Fibroblast of lung (primary cell): ENCODE results near the gene DPAGT1. TPM values are rescaled to one million over a fixed set of nuclear protein-coding genes. Genes with fewer than 3 reads are reported as not detected.
"Not testable (repeated sequence)": the region's sequence is repeated elsewhere in the genome, so short reads cannot be mapped to it uniquely, and the experiment has no call there.

ENCODE experiments used
- DNase-seq, 2 donors: peaks; one replicate each; pipeline versions ENCODE4 v3.0.0 to v3.0.0-alpha.2; 2010; ENCODE audit warnings: low read depth in 2 of 2
- H2AFZ ChIP-seq: 2 replicates; pipeline ENCODE4 v1.5.1; 2012; ENCODE audit warnings: low read length, control low read depth, inconsistent platforms
- H3K27ac ChIP-seq: 2 replicates; pipeline ENCODE4 v1.5.1; 2011; ENCODE audit warnings: low read length, control low read depth; ENCODE audit not compliant: insufficient read depth
- H3K27me3 ChIP-seq: 2 replicates; pipeline ENCODE4 v1.5.1; 2011; ENCODE audit warnings: mild to moderate bottlenecking, low read length; ENCODE audit not compliant: control insufficient read depth, insufficient read depth
- H3K36me3 ChIP-seq: 2 replicates; pipeline ENCODE4 v1.5.1; 2011; ENCODE audit warnings: low read length; ENCODE audit not compliant: control insufficient read depth, insufficient read depth
- H3K4me1 ChIP-seq: 2 replicates; pipeline ENCODE4 v1.5.1; 2011; ENCODE audit warnings: low read length; ENCODE audit not compliant: control insufficient read depth, insufficient read depth; ENCODE audit errors: extremely low read depth
- H3K4me2 ChIP-seq: 2 replicates; pipeline ENCODE4 v1.5.1; 2011; ENCODE audit warnings: low read length, control low read depth; ENCODE audit not compliant: insufficient read depth; ENCODE audit errors: extremely low read depth
- H3K4me3 ChIP-seq, 4 experiments: fragments of 200-600 bp in 1 of 4; sonication (generic) in 1 of 4; replicated peaks in 1 of 4; 2 replicates each; pipeline ENCODE4 v1.5.1; 2011 to 2016; ENCODE audit warnings: low read length in 4 of 4, low read depth in 3 of 4, mild to moderate bottlenecking in 3 of 4, control low read depth in 2 of 4, inconsistent platforms in 1 of 4, mixed read lengths in 1 of 4; ENCODE audit not compliant: insufficient read depth in 1 of 4; ENCODE audit errors: control extremely low read depth in 1 of 4
- H3K79me2 ChIP-seq: 2 replicates; pipeline ENCODE4 v1.5.1; 2012; ENCODE audit warnings: mild to moderate bottlenecking, low read length, inconsistent platforms; ENCODE audit not compliant: control insufficient read depth, insufficient read depth
- H3K9ac ChIP-seq: 2 replicates; pipeline ENCODE4 v1.5.1; 2011; ENCODE audit warnings: mild to moderate bottlenecking, low read length, control low read depth; ENCODE audit not compliant: insufficient read depth
- H3K9me3 ChIP-seq: 2 replicates; pipeline ENCODE4 v1.5.1; 2012; ENCODE audit warnings: low read depth, low read length; ENCODE audit not compliant: control insufficient read depth, insufficient read depth
- H4K20me1 ChIP-seq: 2 replicates; pipeline ENCODE4 v1.5.1; 2011; ENCODE audit warnings: low read length; ENCODE audit not compliant: control insufficient read depth, insufficient read depth; ENCODE audit errors: extremely low read depth
- EZH2 ChIP-seq: IDR thresholded peaks from 2 replicates; pipeline ENCODE4 v1.5.1; 2012; ENCODE audit warnings: low read length, control low read depth, mild to moderate bottlenecking; ENCODE audit errors: missing control alignments
- polyA plus RNA-seq, 2 donors: library from polyadenylated mRNA; depleted of rRNA in 1 of 2; stranded (reverse) in 1 of 2; unstranded in 1 of 2; fragments of >200 nt; gene quantifications; 2 replicates each; pipeline ENCODE4 v1.2.1, GENCODE V29; 2011 to 2012; ENCODE audit warnings: missing spikeins in 1 of 2
- total RNA-seq: library from RNA; depleted of rRNA; stranded (reverse); fragments of >200 nt; gene quantifications from 2 replicates; pipeline ENCODE4 v1.2.1, GENCODE V29; 2014
- TF ChIP-seq, protein P1 (sequence below), 2 donors: IDR thresholded peaks in 1 of 2; conservative IDR thresholded peaks in 1 of 2; 1 replicate in 1 of 2; 2 replicates in 1 of 2; pipeline ENCODE4 v1.5.1; 2011 to 2012; ENCODE audit warnings: low read length in 2 of 2, control low read depth in 1 of 2, inconsistent platforms in 1 of 2, low read depth in 1 of 2, mild to moderate bottlenecking in 1 of 2

DPAGT1 gene
- total and polyA plus RNA-seq, 2 donors (not counting 1 experiment from before 2014, with no cell fraction given) = 14.5 to 44.9 TPM

DNA sequence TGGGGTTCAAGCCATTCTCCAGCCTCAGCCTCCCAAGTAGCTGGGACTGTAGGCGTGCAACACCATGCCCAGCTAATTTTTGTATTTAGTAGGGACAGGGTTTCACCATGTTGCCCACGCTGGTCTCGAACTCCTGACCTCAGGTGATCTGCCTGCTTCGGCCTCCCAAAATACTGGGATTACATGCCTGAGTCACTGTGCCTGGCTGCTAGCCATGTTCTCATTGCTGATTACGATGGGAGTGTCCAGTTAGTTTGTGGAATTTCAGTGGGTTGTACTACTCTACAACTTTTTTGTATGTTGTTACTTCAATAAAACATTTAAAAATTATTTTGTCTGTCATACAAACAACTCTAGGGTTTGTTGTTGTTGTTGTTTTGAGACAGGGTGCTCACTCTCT lies 38.9 kb downstream of the DPAGT1 start:
- TF ChIP-seq, protein P1, sequence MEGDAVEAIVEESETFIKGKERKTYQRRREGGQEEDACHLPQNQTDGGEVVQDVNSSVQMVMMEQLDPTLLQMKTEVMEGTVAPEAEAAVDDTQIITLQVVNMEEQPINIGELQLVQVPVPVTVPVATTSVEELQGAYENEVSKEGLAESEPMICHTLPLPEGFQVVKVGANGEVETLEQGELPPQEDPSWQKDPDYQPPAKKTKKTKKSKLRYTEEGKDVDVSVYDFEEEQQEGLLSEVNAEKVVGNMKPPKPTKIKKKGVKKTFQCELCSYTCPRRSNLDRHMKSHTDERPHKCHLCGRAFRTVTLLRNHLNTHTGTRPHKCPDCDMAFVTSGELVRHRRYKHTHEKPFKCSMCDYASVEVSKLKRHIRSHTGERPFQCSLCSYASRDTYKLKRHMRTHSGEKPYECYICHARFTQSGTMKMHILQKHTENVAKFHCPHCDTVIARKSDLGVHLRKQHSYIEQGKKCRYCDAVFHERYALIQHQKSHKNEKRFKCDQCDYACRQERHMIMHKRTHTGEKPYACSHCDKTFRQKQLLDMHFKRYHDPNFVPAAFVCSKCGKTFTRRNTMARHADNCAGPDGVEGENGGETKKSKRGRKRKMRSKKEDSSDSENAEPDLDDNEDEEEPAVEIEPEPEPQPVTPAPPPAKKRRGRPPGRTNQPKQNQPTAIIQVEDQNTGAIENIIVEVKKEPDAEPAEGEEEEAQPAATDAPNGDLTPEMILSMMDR (conservative IDR thresholded peaks at IDR 0.05 in 1 of 2, IDR thresholded peaks at IDR 0.05 in 1 of 2; ENCODE audit: low read depth in 1 of 2, low read length in 2 of 2) = no peak
- TF ChIP-seq EZH2 = no peak
- peak; percentile 52 to 73 for DNase-seq
- H3K9ac ChIP-seq = no peak overlapping the region
- no peaks in the 10 kb centered on the region for H3K9me3 ChIP-seq
- no peaks in the 10 kb centered on the region for H3K27me3 ChIP-seq
- no peak overlapping the region for H3K4me2 ChIP-seq
- peaks cover 10% of the 10 kb centered on the region for H3K79me2 ChIP-seq
- H3K27ac ChIP-seq = peak overlapping the region; percentile 32
- H4K20me1 ChIP-seq = no peaks in the 10 kb centered on the region
- H2AFZ ChIP-seq = no peak overlapping the region
- no peaks in the 10 kb centered on the region for H3K36me3 ChIP-seq
- peaks cover 6% of the 10 kb centered on the region for H3K4me1 ChIP-seq
- H3K4me3 ChIP-seq = no peak overlapping the region

DNA sequence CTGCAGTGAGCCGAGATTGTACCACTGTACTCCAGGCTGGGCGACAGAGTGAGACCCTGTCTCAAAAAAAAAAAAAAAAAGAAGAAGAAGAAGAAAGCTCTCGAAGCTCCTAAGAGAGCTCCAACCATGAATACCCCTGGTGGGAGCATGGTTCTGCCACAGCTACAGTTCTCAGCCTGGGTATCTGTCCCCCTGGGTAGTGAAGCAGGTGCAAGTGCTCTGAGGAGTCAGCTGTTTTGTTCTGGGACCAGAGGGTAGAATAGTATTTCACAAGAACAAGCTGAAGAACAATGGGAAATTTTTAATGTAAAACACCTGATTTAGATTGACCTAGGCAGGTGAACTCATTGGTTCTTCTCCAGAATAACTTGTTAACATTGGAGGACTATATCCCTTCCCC lies 40.4 kb downstream of the DPAGT1 start:
- Histone ChIP-seq H3K9ac (no peak overlapping the region), H3K9me3 (no peaks in the 10 kb centered on the region), H2AFZ (no peak overlapping the region), H3K4me2 (no peak overlapping the region), H3K4me1 (peaks cover 6% of the 10 kb centered on the region), H3K79me2 (peaks cover 11% of the 10 kb centered on the region), H4K20me1 (no peaks in the 10 kb centered on the region), H3K36me3 (no peaks in the 10 kb centered on the region), H3K27ac (no peak overlapping the region), H3K4me3 (no peak overlapping the region), H3K27me3 (no peaks in the 10 kb centered on the region)
- TF ChIP-seq, protein P1 (conservative IDR thresholded peaks at IDR 0.05 in 1 of 2, IDR thresholded peaks at IDR 0.05 in 1 of 2; ENCODE audit: low read depth in 1 of 2, low read length in 2 of 2) = no peak
- TF ChIP-seq EZH2 = no peak
- no peak for DNase-seq

DNA sequence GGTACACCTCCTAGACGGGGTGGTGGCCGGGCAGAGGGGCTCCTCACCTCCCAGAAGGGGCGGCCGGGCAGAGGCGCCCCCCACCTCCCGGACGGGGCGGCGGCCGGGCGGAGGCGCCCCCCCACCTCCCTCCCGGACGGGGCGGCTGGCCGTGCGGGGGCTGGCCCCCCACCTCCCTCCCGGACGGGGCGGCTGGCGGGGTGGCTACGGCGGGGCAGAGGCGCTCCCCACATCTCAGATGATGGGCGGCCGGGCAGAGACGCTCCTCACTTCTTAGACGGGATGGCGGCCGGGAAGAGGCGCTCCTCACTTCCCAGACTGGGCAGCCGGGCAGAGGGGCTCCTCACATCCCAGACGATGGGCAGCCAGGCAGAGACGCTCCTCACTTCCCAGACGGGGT lies 42.5 kb downstream of the DPAGT1 start:
- not testable (repeated sequence) for H2AFZ ChIP-seq, H4K20me1 ChIP-seq, H3K9ac ChIP-seq, H3K9me3 ChIP-seq, DNase-seq, H3K27ac ChIP-seq, H3K4me3 ChIP-seq, H3K27me3 ChIP-seq, H3K4me1 ChIP-seq, H3K4me2 ChIP-seq
- peaks cover 21% of the 10 kb centered on the region for H3K79me2 ChIP-seq
- peaks cover 10% of the 10 kb centered on the region for H3K36me3 ChIP-seq
